HEK293T (cell line): ENCODE results near the gene ITGAV.

Source experiments
- CTCF ChIA-PET: fragments of 350-600 bp; formaldehyde crosslinking; extraction: SDS; loops from one replicate; lab custom pipeline; 2021; ENCODE audit warnings: antibody characterized with exemption, inconsistent platforms; lab: Yijun Ruan, JAX
- POLR2A ChIA-PET: fragments of 350-600 bp; formaldehyde crosslinking; extraction: SDS; loops from one replicate; lab custom pipeline; 2020; ENCODE audit warnings: antibody characterized with exemption, inconsistent platforms; lab: Yijun Ruan, JAX
- DNase-seq: peaks from one replicate; pipeline ENCODE4 v3.0.0; 2012; ENCODE audit warnings: mixed read lengths; ENCODE audit errors: extremely low spot score
- ARNT ChIP-seq: fragments of 450-650 bp; IDR thresholded peaks from 2 replicates; pipeline ENCODE4 v1.6.1; 2017; ENCODE audit warnings: mild to moderate bottlenecking
- BHLHE40 ChIP-seq: fragments of 450-650 bp; IDR thresholded peaks from 2 replicates; pipeline ENCODE4 v1.6.1; 2016; ENCODE audit warnings: mild to moderate bottlenecking, moderate library complexity, borderline replicate concordance
- CTBP1 ChIP-seq: fragments of 450-650 bp; IDR thresholded peaks from 2 replicates; pipeline ENCODE4 v1.6.1; 2016; ENCODE audit warnings: borderline replicate concordance
- ELF4 ChIP-seq: fragments of 450-650 bp; IDR thresholded peaks from 2 replicates; pipeline ENCODE4 v1.6.1; 2017; ENCODE audit warnings: antibody characterized with exemption
- FOXA1 ChIP-seq: fragments of 450-650 bp; IDR thresholded peaks from 2 replicates; pipeline ENCODE4 v1.6.1; 2016; ENCODE audit warnings: mild to moderate bottlenecking
- FOXK2 ChIP-seq: fragments of 450-650 bp; IDR thresholded peaks from 2 replicates; pipeline ENCODE4 v1.6.1; 2016; ENCODE audit warnings: mild to moderate bottlenecking
- FOXM1 ChIP-seq: fragments of 450-650 bp; IDR thresholded peaks from 2 replicates; pipeline ENCODE4 v1.6.1; 2017; ENCODE audit warnings: mild to moderate bottlenecking, borderline replicate concordance
- HDGF ChIP-seq: fragments of 450-650 bp; IDR thresholded peaks from 2 replicates; pipeline ENCODE4 v1.6.1; 2017; ENCODE audit warnings: antibody characterized with exemption, borderline replicate concordance
- L3MBTL2 ChIP-seq: fragments of 450-650 bp; conservative IDR thresholded peaks from 2 replicates; pipeline ENCODE4 v1.6.1; 2016; ENCODE audit warnings: mild to moderate bottlenecking
- LEF1 ChIP-seq: fragments of 450-650 bp; IDR thresholded peaks from 2 replicates; pipeline ENCODE4 v1.6.1; 2017; ENCODE audit warnings: mild to moderate bottlenecking, borderline replicate concordance
- NFRKB ChIP-seq: fragments of 450-650 bp; IDR thresholded peaks from 2 replicates; pipeline ENCODE4 v1.6.1; 2016; ENCODE audit warnings: mild to moderate bottlenecking, moderate library complexity
- SP1 ChIP-seq: fragments of 450-650 bp; IDR thresholded peaks from 2 replicates; pipeline ENCODE4 v1.6.1; 2017
- SUZ12 ChIP-seq: fragments of 450-650 bp; IDR thresholded peaks from 2 replicates; pipeline ENCODE4 v1.6.1; 2016; ENCODE audit warnings: mild to moderate bottlenecking
- TARDBP ChIP-seq: fragments of 450-650 bp; IDR thresholded peaks from 2 replicates; pipeline ENCODE4 v1.6.1; 2016
- ZNF384 ChIP-seq: fragments of 450-650 bp; IDR thresholded peaks from 2 replicates; pipeline ENCODE4 v1.6.1; 2016
- TF ChIP-seq, protein P1 (sequence below): fragments of 450-650 bp; IDR thresholded peaks from 2 replicates; pipeline ENCODE4 v1.6.1; 2016

Gene ITGAV

DNA sequence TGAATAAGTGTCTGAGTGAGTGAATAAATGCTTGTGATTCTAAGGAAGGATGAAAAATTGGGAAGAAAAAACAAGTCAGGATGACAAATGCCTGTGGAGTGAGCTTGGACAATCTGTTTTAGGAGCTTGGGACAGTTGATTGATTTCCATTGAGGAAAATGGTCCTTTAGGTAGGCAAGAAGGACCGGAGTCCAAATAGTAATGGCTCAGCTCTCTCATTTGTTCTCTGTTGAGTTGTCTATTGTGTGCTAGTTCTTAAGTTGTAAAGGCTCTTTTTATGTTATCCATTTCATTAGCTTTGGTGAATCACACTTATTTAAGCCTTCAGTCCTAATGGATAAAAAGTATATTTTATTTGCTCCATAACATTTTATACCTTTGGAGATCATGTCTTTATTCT, 135.9 kb downstream of the ITGAV start:
- ChIA-PET POLR2A (no interaction called here), CTCF (no interaction called here)
- TF ChIP-seq FOXM1: no peak
- DNase-seq: no peak

DNA sequence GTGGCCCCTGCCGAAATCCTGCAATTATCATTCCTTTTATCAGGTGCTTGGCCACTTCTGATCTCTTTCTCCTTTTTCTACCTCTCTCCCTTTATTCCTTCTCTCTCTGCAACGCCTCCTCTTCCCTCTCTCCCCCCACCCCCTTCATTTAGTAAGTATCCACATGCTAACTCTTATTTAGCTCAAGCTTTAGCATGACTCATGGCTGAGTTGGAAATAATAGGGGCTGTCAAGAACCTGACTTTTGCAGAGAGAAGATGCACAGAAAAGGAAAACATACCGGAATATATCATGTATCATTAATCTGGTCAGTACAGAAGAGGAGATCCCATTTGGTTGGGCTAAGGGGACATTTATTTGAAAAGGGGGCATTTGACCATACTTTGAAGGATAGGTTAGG, 137.1 kb downstream of the ITGAV start:
- no peak for TF ChIP-seq L3MBTL2
- no peak for TF ChIP-seq CTBP1
- TF ChIP-seq ZNF384: no peak
- TF ChIP-seq TARDBP: no peak
- TF ChIP-seq, protein P1, sequence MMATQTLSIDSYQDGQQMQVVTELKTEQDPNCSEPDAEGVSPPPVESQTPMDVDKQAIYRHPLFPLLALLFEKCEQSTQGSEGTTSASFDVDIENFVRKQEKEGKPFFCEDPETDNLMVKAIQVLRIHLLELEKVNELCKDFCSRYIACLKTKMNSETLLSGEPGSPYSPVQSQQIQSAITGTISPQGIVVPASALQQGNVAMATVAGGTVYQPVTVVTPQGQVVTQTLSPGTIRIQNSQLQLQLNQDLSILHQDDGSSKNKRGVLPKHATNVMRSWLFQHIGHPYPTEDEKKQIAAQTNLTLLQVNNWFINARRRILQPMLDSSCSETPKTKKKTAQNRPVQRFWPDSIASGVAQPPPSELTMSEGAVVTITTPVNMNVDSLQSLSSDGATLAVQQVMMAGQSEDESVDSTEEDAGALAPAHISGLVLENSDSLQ: no peak
- TF ChIP-seq BHLHE40: no peak
- no peak for TF ChIP-seq FOXK2
- no peak for TF ChIP-seq FOXM1
- TF ChIP-seq NFRKB: no peak
- TF ChIP-seq ARNT: no peak
- no peak for TF ChIP-seq ELF4
- no peak for TF ChIP-seq HDGF
- no peak for TF ChIP-seq FOXA1
- no peak for TF ChIP-seq LEF1
- no peak for TF ChIP-seq SP1
- TF ChIP-seq SUZ12: no peak
- ChIA-PET CTCF (no interaction called here), POLR2A (no interaction called here)
- DNase-seq: no peak

DNA sequence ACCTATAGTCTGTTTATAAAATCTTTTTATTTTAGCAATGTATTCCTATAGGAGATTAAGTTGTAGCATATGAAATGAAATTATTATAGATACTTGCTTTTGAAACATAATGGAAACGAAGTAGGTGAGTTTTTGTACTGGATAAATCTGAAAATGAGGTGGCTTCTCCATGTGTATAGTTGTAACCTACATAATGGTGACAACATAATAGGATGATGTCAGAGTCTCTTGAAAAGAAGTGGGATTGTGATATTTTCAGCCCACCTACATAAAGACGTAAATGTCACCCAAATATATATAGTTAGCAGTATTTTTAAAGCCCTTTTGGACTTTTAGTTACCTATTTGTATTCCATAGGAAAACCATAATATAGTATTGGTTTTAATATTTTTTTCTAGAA, 138.8 kb downstream of the ITGAV start:
- POLR2A ChIA-PET: no interaction called here
- TF ChIP-seq CTBP1: no peak
- TF ChIP-seq ZNF384: no peak
- no peak for TF ChIP-seq FOXK2
- TF ChIP-seq FOXM1: no peak
- TF ChIP-seq ARNT: no peak
- no peak for TF ChIP-seq LEF1
- TF ChIP-seq SUZ12: no peak
- TF ChIP-seq, protein P1: no peak
- TF ChIP-seq FOXA1: no peak
- no peak for TF ChIP-seq L3MBTL2
- TF ChIP-seq BHLHE40: no peak
- no peak for TF ChIP-seq TARDBP
- no peak for TF ChIP-seq SP1
- no peak for TF ChIP-seq NFRKB
- no peak for TF ChIP-seq HDGF
- TF ChIP-seq ELF4: no peak
- DNase-seq: no peak
- CTCF ChIA-PET: no interaction called here
